GM23338 (cell line): ENCODE data around the gene TMEM60. TPM values are rescaled to one million over a fixed set of nuclear protein-coding genes. Genes with fewer than 3 reads are reported as not detected.

Experiments used
- ATAC-seq: fragments of 200-7000 bp; cut with Tn5 transposase; 3 replicates; pipeline ENCODE4 v1.9.1; 2020
- DNase-seq: peaks from one replicate; pipeline ENCODE4 v3.0.0-alpha.2; 2015; ENCODE audit warnings: low spot score
- H2AFZ ChIP-seq: fragments of 200-600 bp; sonication (generic); 2 replicates; pipeline ENCODE4 v1.8.0; 2016; ENCODE audit warnings: antibody characterized with exemption, mild to moderate bottlenecking, moderate library complexity
- H3F3A ChIP-seq: fragments of 200-600 bp; sonication (generic); replicated peaks from 2 replicates; pipeline ENCODE4 v1.8.0; 2017; ENCODE audit warnings: antibody characterized with exemption, mixed run types, low read depth
- H3K27ac ChIP-seq: fragments of 200-600 bp; sonication (generic); 2 replicates; pipeline ENCODE4 v1.6.1; 2016; ENCODE audit warnings: low read depth
- H3K27me3 ChIP-seq: fragments of 200-600 bp; sonication (generic); 2 replicates; pipeline ENCODE4 v1.8.0; 2016; ENCODE audit warnings: mild to moderate bottlenecking, mixed run types, moderate library complexity; ENCODE audit not compliant: insufficient read depth
- H3K36me3 ChIP-seq: fragments of 200-600 bp; sonication (generic); 2 replicates; pipeline ENCODE4 v1.8.0; 2016; ENCODE audit warnings: mild to moderate bottlenecking; ENCODE audit not compliant: insufficient read depth
- H3K4me1 ChIP-seq: fragments of 200-600 bp; sonication (generic); 2 replicates; pipeline ENCODE4 v1.8.0; 2016; ENCODE audit warnings: mild to moderate bottlenecking, moderate library complexity; ENCODE audit not compliant: insufficient read depth
- H3K4me2 ChIP-seq: fragments of 200-600 bp; sonication (generic); 2 replicates; pipeline ENCODE4 v1.7.1; 2017; ENCODE audit warnings: mixed run types
- H3K4me3 ChIP-seq: fragments of 200-600 bp; sonication (generic); 2 replicates; pipeline ENCODE4 v1.6.1; 2016; ENCODE audit warnings: mixed run types
- H3K79me2 ChIP-seq: fragments of 200-600 bp; sonication (generic); replicated peaks from 2 replicates; pipeline ENCODE4 v1.8.0; 2017; ENCODE audit warnings: mild to moderate bottlenecking; ENCODE audit not compliant: insufficient read depth
- H3K9me2 ChIP-seq: fragments of 200-600 bp; sonication (generic); 2 replicates; pipeline ENCODE4 v1.8.0; 2017; ENCODE audit not compliant: insufficient read depth
- H4K20me1 ChIP-seq: fragments of 200-600 bp; sonication (generic); replicated peaks from 2 replicates; pipeline ENCODE4 v1.8.0; 2017; ENCODE audit warnings: mild to moderate bottlenecking; ENCODE audit not compliant: insufficient read depth
- H3K27ac Mint-ChIP-seq: 2 replicates; pipeline ENCODE4 v1.8.0; 2020; ENCODE audit warnings: inconsistent platforms, mild to moderate bottlenecking, moderate library complexity, mixed read lengths
- H3K27me3 Mint-ChIP-seq: 3 replicates; pipeline ENCODE4 v1.8.0; 2022; ENCODE audit warnings: low read depth, mild to moderate bottlenecking, moderate library complexity, mixed read lengths, inconsistent platforms; ENCODE audit not compliant: insufficient read depth, poor library complexity
- H3K36me3 Mint-ChIP-seq: 3 replicates; pipeline ENCODE4 v1.8.0; 2021; ENCODE audit warnings: low read depth, mild to moderate bottlenecking, inconsistent platforms, moderate library complexity, mixed read lengths
- H3K4me1 Mint-ChIP-seq: 3 replicates; pipeline ENCODE4 v1.8.0; 2020; ENCODE audit warnings: mild to moderate bottlenecking, inconsistent platforms, mixed read lengths
- H3K4me3 Mint-ChIP-seq: 3 replicates; pipeline ENCODE4 v1.8.0; 2021; ENCODE audit warnings: moderate library complexity, mild to moderate bottlenecking, inconsistent platforms, mixed read lengths
- H3K9me3 Mint-ChIP-seq: 3 replicates; pipeline ENCODE4 v1.8.0; 2020; ENCODE audit warnings: moderate library complexity, mild to moderate bottlenecking, inconsistent platforms, mixed read lengths
- CTCF ChIP-seq, 2 experiments: fragments of 200-600 bp in 1 of 2; sonication (generic) in 1 of 2; conservative IDR thresholded peaks; 2 replicates each; pipeline versions ENCODE4 v1.5.1 to v1.6.1; 2016 to 2017; ENCODE audit warnings: antibody characterized with exemption in 2 of 2, low read depth in 2 of 2, mild to moderate bottlenecking in 2 of 2, moderate library complexity in 1 of 2
- ETS1 ChIP-seq: IDR thresholded peaks from 2 replicates; pipeline ENCODE4 v1.6.1; 2016; ENCODE audit warnings: antibody characterized with exemption
- EZH2 ChIP-seq: fragments of 200-600 bp; sonication (generic); IDR thresholded peaks from one replicate; pipeline ENCODE4 v1.8.0; 2017; ENCODE audit warnings: antibody characterized with exemption, mild to moderate bottlenecking, low read depth; ENCODE audit not compliant: unreplicated experiment
- EZH2phosphoT487 ChIP-seq: fragments of 200-600 bp; sonication (generic); IDR thresholded peaks from one replicate; pipeline ENCODE4 v1.8.1; 2018; ENCODE audit warnings: antibody characterized with exemption; ENCODE audit not compliant: unreplicated experiment
- NANOG ChIP-seq: IDR thresholded peaks from 2 replicates; pipeline ENCODE4 v1.6.1; 2016; ENCODE audit warnings: antibody characterized with exemption, borderline replicate concordance
- REST ChIP-seq: IDR thresholded peaks from one replicate; pipeline ENCODE4 v1.6.1; 2018; ENCODE audit warnings: antibody characterized with exemption; ENCODE audit not compliant: unreplicated experiment
- ZNF114 ChIP-seq: fragments of 250-450 bp; sonication (Bioruptor Pico); IDR thresholded peaks from 2 replicates; pipeline ENCODE4 v1.5.0; 2020; ENCODE audit warnings: mild to moderate bottlenecking, moderate library complexity
- ZNF331 ChIP-seq: fragments of 250-450 bp; sonication (Bioruptor Pico); IDR thresholded peaks from 2 replicates; pipeline ENCODE4 v1.5.0; 2020; ENCODE audit warnings: low read depth, mild to moderate bottlenecking, moderate library complexity
- ZNF462 ChIP-seq: fragments of 250-450 bp; sonication (Bioruptor Pico); IDR thresholded peaks from 2 replicates; pipeline ENCODE4 v1.5.0; 2020; ENCODE audit warnings: mild to moderate bottlenecking, moderate library complexity
- polyA plus RNA-seq: library from polyadenylated mRNA; unstranded; fragments of >200 nt; fragmentation: Nextera tagmentation; extraction: Ambion mirVana; gene quantifications from 2 replicates; pipeline ENCODE4 v1.2.1, GENCODE V29; 2016
- total RNA-seq: library from RNA; depleted of rRNA; stranded (reverse); fragments of >200 nt; shearing (Covaris generic); gene quantifications from 2 replicates; pipeline ENCODE4 v1.2.3, GENCODE V29; 2014

Gene TMEM60
- total and polyA plus RNA-seq, 2 experiments from 2014 or later = 29.5 to 68.2 TPM

GRCh38 chr7:77782383-77782782 lies 15.9 kb downstream of the TMEM60 start (continued):
- TF ChIP-seq ETS1 (no peak), REST (no peak), ZNF331 (no peak), EZH2phosphoT487 (no peak), ZNF114 (CRISPR knock-in tag) (no peak)

GRCh38 chr7:77778535-77778934 lies 19.7 kb downstream of the TMEM60 start:
- Mint-ChIP-seq H3K9me3 (no peaks in the 10 kb centered on the region), H3K36me3 (peaks cover 36% of the 10 kb centered on the region; the same call in 2 of the 3 replicates), H3K4me3 (no peak overlapping the region), H3K27me3 (no peaks in the 10 kb centered on the region), H3K27ac (no peak overlapping the region), H3K4me1 (no peaks in the 10 kb centered on the region)
- no peak overlapping the region for H3K4me2 ChIP-seq
- no peaks in the 10 kb centered on the region for H3K36me3 ChIP-seq
- no peak overlapping the region for H3K4me3 ChIP-seq
- no peak overlapping the region for H3K27ac ChIP-seq
- no peak overlapping the region for H2AFZ ChIP-seq
- DNase-seq (no peak), ATAC-seq (no peak)
- no peaks in the 10 kb centered on the region for H3F3A ChIP-seq
- no peaks in the 10 kb centered on the region for H4K20me1 ChIP-seq
- H3K27me3 ChIP-seq = no peaks in the 10 kb centered on the region
- no peaks in the 10 kb centered on the region for H3K79me2 ChIP-seq
- no peaks in the 10 kb centered on the region for H3K9me2 ChIP-seq
- H3K4me1 ChIP-seq = no peaks in the 10 kb centered on the region
- TF ChIP-seq ZNF114 (CRISPR knock-in tag) = no peak
- TF ChIP-seq ZNF462 = no peak
- TF ChIP-seq NANOG = no peak
- TF ChIP-seq CTCF (conservative IDR thresholded peaks at IDR 0.05; ENCODE audit: low read depth in 2 of 2) = no peak
- no peak for TF ChIP-seq EZH2
